ENCODE measurements around the gene SLC22A17. TPM values are rescaled to one million over a fixed set of nuclear protein-coding genes. Genes with fewer than 3 reads are reported as not detected.

Gene SLC22A17
- total and polyA plus RNA-seq, 2 of the 8 experiments (the other 6 are each of a cell fraction or from before 2014, with no cell fraction given): 43.0 to 49.0 TPM

- no peak for DNase-seq (ENCODE audit: low read depth in 1 of 2, low spot score in 2 of 2)
- TF ChIP-seq SUZ12 (IDR thresholded peaks at IDR 0.05; ENCODE audit: low read length) (no peak), TAF1 (IDR thresholded peaks at IDR 0.05; ENCODE audit: low read depth, low read length) (no peak), ATF3 (IDR thresholded peaks at IDR 0.05; ENCODE audit: insufficient read depth, low read depth, low read length) (no peak), PHF8 (conservative IDR thresholded peaks at IDR 0.05; ENCODE audit: low read depth, low read length) (no peak), SAP30 (IDR thresholded peaks at IDR 0.05; ENCODE audit: insufficient read depth, insufficient replicate concordance, low read length) (no peak), SRF (IDR thresholded peaks at IDR 0.05; ENCODE audit: low read depth, low read length) (no peak), KDM5A (IDR thresholded peaks at IDR 0.05; ENCODE audit: low read length) (no peak), SIX5 (IDR thresholded peaks at IDR 0.05; ENCODE audit: low read depth, low read length) (no peak), SP4 (IDR thresholded peaks at IDR 0.05; ENCODE audit: low read length) (no peak), BRCA1 (IDR thresholded peaks at IDR 0.05; ENCODE audit: low read depth, low read length) (no peak), USF2 (IDR thresholded peaks at IDR 0.05; ENCODE audit: low read length) (no peak), RAD21 (IDR thresholded peaks at IDR 0.05 in 1 of 2, conservative IDR thresholded peaks at IDR 0.05 in 1 of 2; ENCODE audit: low read depth in 2 of 2, low read length in 2 of 2) (no peak), BCL11A (IDR thresholded peaks at IDR 0.05; ENCODE audit: low read depth in 2 of 2, low read length in 2 of 2) (no peak)
These were observed 43.4 kb upstream of the SLC22A17 start for GRCh38 chr14:23396126-23396525.

More at GRCh38 chr14:23396126-23396525, 43.4 kb upstream of the SLC22A17 start:
- no peaks in the 10 kb centered on the region for H3K36me3 ChIP-seq (ENCODE audit: control insufficient read depth in 2 of 4, insufficient read depth in 4 of 4, low read length in 3 of 4)
- no peak overlapping the region for H2BK20ac ChIP-seq (ENCODE audit: low read length)
- FAIRE-seq: no peak
- no peaks in the 10 kb centered on the region; a peak in 3 of 7 replicates for H3K27me3 ChIP-seq (replicated peaks in 1 of 4; ENCODE audit: control insufficient read depth in 3 of 4, extremely low read depth in 1 of 4, insufficient read depth in 3 of 4, low read length in 3 of 4)
- no peak overlapping the region for H3K4me3 ChIP-seq (ENCODE audit: extremely low read depth in 1 of 4, insufficient read depth in 2 of 4, low read depth in 3 of 4, low read length in 4 of 4)
- no peak overlapping the region for H2BK5ac ChIP-seq (ENCODE audit: low read depth, low read length)
- no peak overlapping the region for H3K9ac ChIP-seq (replicated peaks in 1 of 4; ENCODE audit: extremely low read depth in 1 of 4, low read depth in 3 of 4, low read length in 3 of 4)
- H3K4me2 ChIP-seq (ENCODE audit: insufficient read depth in 1 of 2, low read depth in 2 of 2, low read length in 2 of 2): no peak overlapping the region
- H2BK120ac ChIP-seq (replicated peaks; ENCODE audit: low read depth, low read length): no peak overlapping the region
- H2AFZ ChIP-seq (ENCODE audit: low read length): no peak overlapping the region
- no peaks in the 10 kb centered on the region for H3K79me1 ChIP-seq (ENCODE audit: low read depth, low read length)
- no peak overlapping the region for H4K5ac ChIP-seq (ENCODE audit: insufficient read length, low read depth, low read length)
- no peak overlapping the region for H4K91ac ChIP-seq (replicated peaks; ENCODE audit: insufficient read length, low read length)
- no peak overlapping the region for H3K18ac ChIP-seq (ENCODE audit: extremely low read depth, low read length)
- no peak overlapping the region for H3K14ac ChIP-seq (ENCODE audit: insufficient read length)
- no peak overlapping the region for H3K27ac ChIP-seq (ENCODE audit: low read depth, low read length)
- no peak overlapping the region for H4K8ac ChIP-seq (ENCODE audit: extremely low read depth, insufficient read depth, low read length)
- H3K56ac ChIP-seq (replicated peaks; ENCODE audit: insufficient read length, low read depth, low read length): no peak overlapping the region
- no peak overlapping the region for H3K23ac ChIP-seq (ENCODE audit: insufficient read length)
- H2AK5ac ChIP-seq (ENCODE audit: low read depth, low read length): no peak overlapping the region
- no peak overlapping the region for H3K4ac ChIP-seq (replicated peaks; ENCODE audit: insufficient read length, low read depth, low read length)
- no peaks in the 10 kb centered on the region for H4K20me1 ChIP-seq (replicated peaks in 1 of 2; ENCODE audit: control insufficient read depth in 1 of 2, insufficient read depth in 2 of 2, low read length in 2 of 2)
- no peaks in the 10 kb centered on the region for H3K4me1 ChIP-seq (replicated peaks in 1 of 4; ENCODE audit: control insufficient read depth in 3 of 4, insufficient read depth in 4 of 4, low read length in 3 of 4)
- H3K9me3 ChIP-seq (ENCODE audit: insufficient read depth in 2 of 2, low read depth in 1 of 2, low read length in 1 of 2): no peaks in the 10 kb centered on the region
- no peak overlapping the region for H2BK15ac ChIP-seq (ENCODE audit: low read length)
- no peaks in the 10 kb centered on the region for H3K79me2 ChIP-seq (ENCODE audit: control insufficient read depth in 1 of 2, insufficient read depth in 2 of 2, low read length in 2 of 2)
- H2BK12ac ChIP-seq (ENCODE audit: low read depth, low read length): no peak overlapping the region
- ChIA-PET POLR2A (ENCODE audit: partially characterized antibody) (no interaction called here), CTCF (ENCODE audit: partially characterized antibody) (interaction anchor here (1.1 to 7.0 kb wide), 3 partner anchors 16 to 72 kb away, joined by 3 to 96 read pairs (median 6); partner anchors contain the start of gene CMTM5)
- no peaks in the 10 kb centered on the region for H3K23me2 ChIP-seq (ENCODE audit: low read depth, low read length)
- 90% methylated on average over 10 of the region's 10 CpGs; no CpG with 5 or more reads in 1 of the 2 experiments for WGBS, 2 experiments (ENCODE audit: extremely low coverage in 1 of 2, insufficient coverage in 1 of 2, insufficient read length in 1 of 2, insufficient replicate concordance in 2 of 2, low coverage in 1 of 2, low lambda C conversion rate in 2 of 2, missing lambda C conversion rate in 1 of 2)

Data from H1 (cell line).